GM13976 (cell line): ENCODE results near the gene LRRC27.
"Not testable (repeated sequence)": the region's sequence is repeated elsewhere in the genome, so short reads cannot be mapped to it uniquely, and the experiment has no call there.

ENCODE experiments used
- DNase-seq: peaks from one replicate; pipeline ENCODE4 v3.0.0; 2012; ENCODE audit warnings: low spot score
- CTCF ChIP-seq: IDR thresholded peaks from 2 replicates; pipeline ENCODE4 v1.5.1; 2012; ENCODE audit warnings: borderline replicate concordance, mild to moderate bottlenecking; ENCODE audit not compliant: insufficient read depth; ENCODE audit errors: extremely low read depth, missing control alignments, control extremely low read depth
- in situ Hi-C: fragments of 300-500 bp; cut with MboI; formaldehyde crosslinking; loops from one replicate; pipeline ENCODE4 v1.12.0; 2022; ENCODE audit warnings: low sequenced_read_pairs, mixed read lengths, inconsistent platforms; ENCODE audit not compliant: unreplicated experiment

Gene LRRC27

GRCh38 chr10:132292287-132293200 is 39.4 kb upstream of the LRRC27 start:
- DNase-seq = no peak
- in situ Hi-C loops = no loop called here
- TF ChIP-seq CTCF = no peak

GRCh38 chr10:132293201-132293812 is 38.7 kb upstream of the LRRC27 start:
- no peak for TF ChIP-seq CTCF
- no peak for DNase-seq
- in situ Hi-C loops = no loop called here

- DNase-seq = no peak
- in situ Hi-C loops = no loop called here
- no peak for TF ChIP-seq CTCF
These were observed 38.0 kb upstream of the LRRC27 start for GRCh38 chr10:132293813-132294520.

GRCh38 chr10:132294561-132295318 is 37.3 kb upstream of the LRRC27 start:
- no peak for TF ChIP-seq CTCF
- in situ Hi-C loops = no loop called here
- DNase-seq = no peak

- in situ Hi-C loops, DNase-seq: not testable (repeated sequence)
These were observed 36.5 kb upstream of the LRRC27 start for GRCh38 chr10:132295481-132295880.

GRCh38 chr10:132296666-132297443 is 35.1 kb upstream of the LRRC27 start:
- no peak for TF ChIP-seq CTCF
- no peak for DNase-seq
- in situ Hi-C loops = no loop called here
